Endothelial cell (in vitro differentiated cells): Measurements from ENCODE around the gene UBE2Q1. TPM values are rescaled to one million over a fixed set of nuclear protein-coding genes. Genes with fewer than 3 reads are reported as not detected.

Experiments used
- DNase-seq: peaks from one replicate; pipeline ENCODE4 v3.0.0; 2021; ENCODE audit warnings: low spot score
- H3K27ac Mint-ChIP-seq: one replicate; pipeline ENCODE4 v1.8.0; 2021; ENCODE audit warnings: mixed read lengths, inconsistent platforms; ENCODE audit not compliant: unreplicated experiment
- H3K27me3 Mint-ChIP-seq: one replicate; pipeline ENCODE4 v1.8.0; 2021; ENCODE audit warnings: mild to moderate bottlenecking, moderate library complexity, mixed read lengths, inconsistent platforms; ENCODE audit not compliant: unreplicated experiment
- H3K36me3 Mint-ChIP-seq: one replicate; pipeline ENCODE4 v1.8.0; 2021; ENCODE audit warnings: mild to moderate bottlenecking, low read depth, mixed read lengths, inconsistent platforms; ENCODE audit not compliant: unreplicated experiment
- H3K4me1 Mint-ChIP-seq: one replicate; pipeline ENCODE4 v1.8.0; 2021; ENCODE audit warnings: mild to moderate bottlenecking, mixed read lengths, inconsistent platforms; ENCODE audit not compliant: unreplicated experiment
- H3K4me3 Mint-ChIP-seq: one replicate; pipeline ENCODE4 v1.8.0; 2021; ENCODE audit warnings: mild to moderate bottlenecking, mixed read lengths, inconsistent platforms; ENCODE audit not compliant: unreplicated experiment
- H3K9me3 Mint-ChIP-seq: one replicate; pipeline ENCODE4 v1.8.0; 2021; ENCODE audit warnings: mixed read lengths, inconsistent platforms; ENCODE audit not compliant: unreplicated experiment
- total RNA-seq: library from RNA; stranded (reverse); fragmentation: NEBNext Ultra II Directional; extraction: Animal tissue kit (Norgen Biotek cat#: 25700); gene quantifications from one replicate; pipeline ENCODE4 v1.2.1, GENCODE V29; 2021; ENCODE audit not compliant: unreplicated experiment
- TF ChIP-seq, protein P1 (sequence below): fragments of 200-600 bp; sonication (generic); IDR thresholded peaks from one replicate; pipeline ENCODE4 v1.5.0; 2021; ENCODE audit warnings: antibody characterized with exemption; ENCODE audit not compliant: unreplicated experiment

UBE2Q1 gene
- total RNA-seq, 1 donor from 2014 or later: 73.9 TPM

DNA sequence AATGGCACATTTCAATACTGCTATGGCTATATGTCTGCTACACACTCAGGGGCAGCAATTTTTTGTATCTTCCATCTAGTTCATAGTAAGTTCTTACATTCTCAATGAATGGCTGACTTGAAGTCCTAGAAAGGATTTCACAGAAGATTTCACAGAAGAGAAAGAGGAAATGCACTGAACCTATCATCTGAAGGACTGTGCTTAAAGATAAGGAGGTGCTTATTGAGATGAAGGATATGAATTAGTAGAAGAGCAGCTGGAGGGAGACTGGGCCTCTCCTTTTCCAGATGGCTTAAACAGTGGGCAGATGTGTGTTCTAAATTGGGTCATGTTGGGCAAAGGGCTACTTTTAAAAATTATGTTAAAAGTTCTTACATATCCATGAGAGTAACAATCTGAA, 34.9 kb upstream of the UBE2Q1 start:
- peaks cover 64% of the 10 kb centered on the region for H3K36me3 Mint-ChIP-seq
- no peak for DNase-seq

DNA sequence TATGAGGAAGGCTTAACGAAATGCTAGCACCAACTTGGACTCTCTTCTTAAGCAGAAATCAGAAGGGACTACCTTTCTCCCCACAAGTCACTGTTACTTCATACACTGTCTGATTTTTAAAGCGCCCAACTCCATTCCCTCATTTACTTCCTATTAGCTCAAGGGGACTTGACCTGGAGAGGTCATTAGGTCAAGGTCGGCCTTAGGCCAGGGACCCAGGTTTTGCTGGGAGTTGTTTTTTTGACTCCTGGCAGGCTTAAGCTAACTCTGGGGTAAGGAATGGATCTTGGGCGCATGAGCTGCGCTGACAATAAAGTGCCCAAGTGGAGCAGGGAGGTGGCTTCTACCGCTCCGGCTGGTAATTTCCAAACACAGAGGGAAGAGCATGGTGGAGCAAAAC, 32.7 kb upstream of the UBE2Q1 start:
- H3K27me3 Mint-ChIP-seq: no peaks in the 10 kb centered on the region
- peaks cover 9% of the 10 kb centered on the region for H3K4me1 Mint-ChIP-seq
- DNase-seq: no peak
- TF ChIP-seq, protein P1, sequence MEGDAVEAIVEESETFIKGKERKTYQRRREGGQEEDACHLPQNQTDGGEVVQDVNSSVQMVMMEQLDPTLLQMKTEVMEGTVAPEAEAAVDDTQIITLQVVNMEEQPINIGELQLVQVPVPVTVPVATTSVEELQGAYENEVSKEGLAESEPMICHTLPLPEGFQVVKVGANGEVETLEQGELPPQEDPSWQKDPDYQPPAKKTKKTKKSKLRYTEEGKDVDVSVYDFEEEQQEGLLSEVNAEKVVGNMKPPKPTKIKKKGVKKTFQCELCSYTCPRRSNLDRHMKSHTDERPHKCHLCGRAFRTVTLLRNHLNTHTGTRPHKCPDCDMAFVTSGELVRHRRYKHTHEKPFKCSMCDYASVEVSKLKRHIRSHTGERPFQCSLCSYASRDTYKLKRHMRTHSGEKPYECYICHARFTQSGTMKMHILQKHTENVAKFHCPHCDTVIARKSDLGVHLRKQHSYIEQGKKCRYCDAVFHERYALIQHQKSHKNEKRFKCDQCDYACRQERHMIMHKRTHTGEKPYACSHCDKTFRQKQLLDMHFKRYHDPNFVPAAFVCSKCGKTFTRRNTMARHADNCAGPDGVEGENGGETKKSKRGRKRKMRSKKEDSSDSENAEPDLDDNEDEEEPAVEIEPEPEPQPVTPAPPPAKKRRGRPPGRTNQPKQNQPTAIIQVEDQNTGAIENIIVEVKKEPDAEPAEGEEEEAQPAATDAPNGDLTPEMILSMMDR: no peak
- H3K9me3 Mint-ChIP-seq: no peaks in the 10 kb centered on the region
- no peak overlapping the region for H3K27ac Mint-ChIP-seq
- H3K36me3 Mint-ChIP-seq: peaks cover 64% of the 10 kb centered on the region
- peak overlapping the region; percentile 29 for H3K4me3 Mint-ChIP-seq

More for the DNA sequence above, 34.9 kb upstream of the UBE2Q1 start:
- no peaks in the 10 kb centered on the region for H3K9me3 Mint-ChIP-seq
- no peak overlapping the region for H3K27ac Mint-ChIP-seq
- H3K4me1 Mint-ChIP-seq: peaks cover 9% of the 10 kb centered on the region
- no peak overlapping the region for H3K4me3 Mint-ChIP-seq
- TF ChIP-seq, protein P1: no peak
- H3K27me3 Mint-ChIP-seq: no peaks in the 10 kb centered on the region

DNA sequence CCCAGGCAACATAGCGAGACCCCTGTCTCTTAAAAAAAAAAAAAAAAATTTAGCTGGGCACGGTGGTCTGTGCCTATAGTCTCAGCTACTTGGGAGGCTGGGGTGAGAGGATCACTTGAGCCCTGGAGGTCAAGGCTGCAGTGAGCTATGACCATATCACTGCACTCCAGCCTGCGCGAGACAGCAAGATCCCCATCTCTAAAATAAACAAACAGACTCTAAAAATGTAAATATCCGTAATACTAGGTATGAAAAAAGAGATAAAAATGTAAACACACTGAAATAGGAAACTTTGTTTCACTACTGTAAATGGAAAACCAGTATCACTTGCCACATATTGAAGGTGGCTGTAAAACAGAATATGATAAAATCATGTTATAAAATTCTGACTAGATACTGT, 32.3 kb upstream of the UBE2Q1 start:
- Mint-ChIP-seq H3K4me1 (peaks cover 9% of the 10 kb centered on the region), H3K27me3 (no peaks in the 10 kb centered on the region), H3K9me3 (no peaks in the 10 kb centered on the region), H3K36me3 (peaks cover 69% of the 10 kb centered on the region), H3K4me3 (peak overlapping the region; percentile 29), H3K27ac (no peak overlapping the region)
- DNase-seq: no peak
- TF ChIP-seq, protein P1: no peak

DNA sequence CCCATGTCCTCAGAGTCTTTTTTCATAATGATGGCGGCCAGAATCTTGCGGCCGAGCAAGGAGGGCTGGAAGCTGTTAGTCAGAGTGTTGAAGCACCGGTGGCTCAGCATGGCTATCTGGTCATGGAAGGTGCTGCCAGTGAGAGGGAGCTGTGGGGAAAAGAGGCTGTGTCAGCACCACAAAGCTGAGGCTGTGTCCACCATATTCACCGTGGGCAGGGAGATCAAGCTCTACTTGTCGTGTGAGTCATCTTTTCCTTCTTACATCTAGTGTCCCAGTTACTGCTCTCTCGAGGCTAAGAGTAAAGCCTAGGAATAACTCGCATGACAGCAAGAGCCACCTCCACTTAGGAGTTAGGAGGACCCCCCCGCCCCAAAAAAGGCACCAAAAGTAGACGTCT, 31.3 kb upstream of the UBE2Q1 start:
- H3K4me3 Mint-ChIP-seq: no peak overlapping the region
- TF ChIP-seq, protein P1: no peak
- H3K4me1 Mint-ChIP-seq: peaks cover 17% of the 10 kb centered on the region
- H3K36me3 Mint-ChIP-seq: peaks cover 74% of the 10 kb centered on the region
- no peaks in the 10 kb centered on the region for H3K9me3 Mint-ChIP-seq
- peak overlapping the region; percentile 54 for H3K27ac Mint-ChIP-seq
- DNase-seq: no peak
- no peaks in the 10 kb centered on the region for H3K27me3 Mint-ChIP-seq

DNA sequence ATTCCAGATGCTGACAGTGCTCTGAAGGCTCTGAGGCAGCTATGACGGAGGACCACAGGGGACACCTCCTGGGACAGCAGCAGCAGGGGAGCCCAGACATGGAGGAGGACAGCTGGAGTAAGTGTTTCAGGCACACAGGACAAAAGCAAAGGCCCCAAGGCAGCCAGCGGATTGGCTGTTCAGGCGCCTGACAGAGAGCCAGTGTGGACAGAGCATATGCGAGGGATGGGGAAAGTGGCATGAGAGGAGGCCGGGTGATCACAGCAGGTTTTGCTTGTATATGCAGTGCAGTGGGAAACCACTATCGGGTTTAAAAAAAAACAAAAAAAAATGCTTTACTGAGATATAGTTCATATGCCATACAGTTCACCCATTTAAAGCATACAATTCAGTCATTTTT, 28.2 kb upstream of the UBE2Q1 start:
- Mint-ChIP-seq H3K27ac (no peak overlapping the region), H3K27me3 (no peaks in the 10 kb centered on the region), H3K9me3 (no peaks in the 10 kb centered on the region), H3K4me1 (peaks cover 21% of the 10 kb centered on the region), H3K4me3 (peak overlapping the region; percentile 26), H3K36me3 (peaks cover 62% of the 10 kb centered on the region)
- no peak for DNase-seq
- TF ChIP-seq, protein P1: no peak
